ENCODE results near the gene GRK7. TPM values are rescaled to one million over a fixed set of nuclear protein-coding genes. Genes with fewer than 3 reads are reported as not detected.

GRK7 gene
- total RNA-seq, 1 donor from 2014 or later: not detected

Other genes with a start within 250 kb of the GRK7 start
- gene RNF7, start 25.1 kb upstream of the GRK7 start, total RNA-seq: 63.8 and 67.4 TPM in 2 replicates
- gene ATP1B3, start 113.2 kb downstream of the GRK7 start, total RNA-seq: 104 and 115 TPM in 2 replicates

All from T-helper 1 cell treated with Interleukin-12 subunit alpha and Interleukin-12 subunit beta and Interleukin-4 antibody, amounts not matched to agents 30 ng/mL and 1 ng/mL, for 36 hours (primary cell).